Prostate gland (tissue), 2 donors: ENCODE measurements around the gene SLC38A10.

Source experiments
- CTCF ChIP-seq, 4 experiments: fragments of 200-600 bp in 2 of 4; fragments of 450-650 bp in 2 of 4; sonication (generic) in 2 of 4; IDR thresholded peaks; 1 replicate in 3 of 4; 2 replicates in 1 of 4; pipeline ENCODE4 v1.5.1; 2016 to 2019; ENCODE audit warnings: antibody characterized with exemption in 4 of 4, mild to moderate bottlenecking in 2 of 4, moderate library complexity in 2 of 4
- POLR2A ChIP-seq: fragments of 450-650 bp; IDR thresholded peaks from one replicate; pipeline ENCODE4 v1.6.1; 2016; ENCODE audit warnings: antibody characterized with exemption, mild to moderate bottlenecking
- POLR2AphosphoS5 ChIP-seq: sonication (generic); formaldehyde crosslinking; IDR thresholded peaks from one replicate; pipeline ENCODE4 v1.6.1; 2017; ENCODE audit warnings: antibody characterized with exemption

- TF ChIP-seq POLR2AphosphoS5 (peak; percentile 83), CTCF (IDR thresholded peaks at IDR 0.05) (no peak), POLR2A (no peak)
These were observed 17.7 kb downstream of the SLC38A10 start for GRCh38 chr17:81277421-81277820.
